Lower leg skin (tissue), 3 donors: ENCODE results near the gene PLEKHG7.

ENCODE experiments used
- CTCF ChIP-seq, 3 donors: fragments of 450-650 bp; IDR thresholded peaks; one replicate each; pipeline ENCODE4 v1.5.1; 2016; ENCODE audit warnings: antibody characterized with exemption in 3 of 3, mild to moderate bottlenecking in 3 of 3, moderate library complexity in 2 of 3
- POLR2A ChIP-seq, 2 donors: fragments of 450-650 bp; IDR thresholded peaks; one replicate each; pipeline ENCODE4 v1.6.1; 2016 to 2017; ENCODE audit warnings: antibody characterized with exemption in 2 of 2, mild to moderate bottlenecking in 1 of 2, moderate library complexity in 1 of 2

GRCh38 chr12:92657770-92658169, 45.0 kb upstream of the PLEKHG7 start:
- TF ChIP-seq CTCF (IDR thresholded peaks at IDR 0.05) (no peak), POLR2A (IDR thresholded peaks at IDR 0.05) (no peak)
